HG02642 (cell line): ENCODE measurements around the gene TMEM266.

ENCODE experiments used
- ATAC-seq: cut with Tn5 transposase; IDR thresholded peaks from one replicate; pipeline ENCODE4 v1.9.1; 2021; ENCODE audit warnings: mild to moderate bottlenecking; ENCODE audit not compliant: unreplicated experiment, poor library complexity

TMEM266 gene

GRCh38 chr15:76159282-76159681 lies 99.5 kb downstream of the TMEM266 start:
- ATAC-seq = no peak

- ATAC-seq = no peak
Observed at GRCh38 chr15:76160426-76161152, 100.8 kb downstream of the TMEM266 start.

DNA sequence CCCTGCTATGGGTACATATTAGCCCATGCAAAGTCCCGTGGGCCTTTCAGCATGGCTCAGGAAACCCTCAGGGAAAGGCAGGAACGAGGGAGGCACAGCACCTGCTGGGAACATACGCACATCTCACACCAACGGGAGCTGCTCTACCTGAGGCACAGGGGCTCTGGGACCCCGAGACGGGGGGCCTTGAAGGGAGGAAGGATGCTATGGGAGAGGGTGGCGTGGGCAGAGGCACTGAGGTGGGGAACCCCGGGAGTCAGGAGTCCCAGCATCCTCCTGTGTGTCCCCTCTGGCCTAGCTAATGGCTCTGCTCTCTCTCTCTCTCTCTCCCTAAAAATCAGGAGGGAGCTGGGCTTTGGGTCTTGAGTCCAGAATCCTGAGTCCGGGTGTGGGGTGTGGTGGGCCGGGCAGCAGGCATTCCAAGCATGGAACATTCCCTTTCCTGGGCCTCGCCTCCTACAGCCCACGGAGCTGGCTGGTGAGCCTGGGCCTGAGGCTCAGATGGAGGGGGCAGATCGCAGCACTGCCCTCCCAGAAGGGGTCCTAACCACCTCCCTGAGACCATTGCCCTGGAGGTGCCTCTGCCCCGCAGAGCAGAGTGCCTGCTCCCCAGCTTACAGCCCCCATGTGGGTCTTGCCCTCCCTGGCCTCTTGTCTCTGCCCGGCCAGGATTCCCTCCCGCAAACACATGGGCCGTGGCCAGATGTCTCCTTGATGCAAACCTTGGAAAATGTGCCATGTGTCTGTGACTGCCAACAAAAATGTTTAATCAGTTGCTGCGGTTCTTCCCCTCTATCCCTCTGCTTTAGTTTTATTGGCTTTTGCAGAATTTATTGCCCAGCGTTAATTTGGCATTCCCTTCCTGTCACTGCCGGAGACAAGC lies 101.6 kb downstream of the TMEM266 start:
- no peak for ATAC-seq

- ATAC-seq = no peak
Observed at GRCh38 chr15:76162036-76162398, 102.2 kb downstream of the TMEM266 start.

DNA sequence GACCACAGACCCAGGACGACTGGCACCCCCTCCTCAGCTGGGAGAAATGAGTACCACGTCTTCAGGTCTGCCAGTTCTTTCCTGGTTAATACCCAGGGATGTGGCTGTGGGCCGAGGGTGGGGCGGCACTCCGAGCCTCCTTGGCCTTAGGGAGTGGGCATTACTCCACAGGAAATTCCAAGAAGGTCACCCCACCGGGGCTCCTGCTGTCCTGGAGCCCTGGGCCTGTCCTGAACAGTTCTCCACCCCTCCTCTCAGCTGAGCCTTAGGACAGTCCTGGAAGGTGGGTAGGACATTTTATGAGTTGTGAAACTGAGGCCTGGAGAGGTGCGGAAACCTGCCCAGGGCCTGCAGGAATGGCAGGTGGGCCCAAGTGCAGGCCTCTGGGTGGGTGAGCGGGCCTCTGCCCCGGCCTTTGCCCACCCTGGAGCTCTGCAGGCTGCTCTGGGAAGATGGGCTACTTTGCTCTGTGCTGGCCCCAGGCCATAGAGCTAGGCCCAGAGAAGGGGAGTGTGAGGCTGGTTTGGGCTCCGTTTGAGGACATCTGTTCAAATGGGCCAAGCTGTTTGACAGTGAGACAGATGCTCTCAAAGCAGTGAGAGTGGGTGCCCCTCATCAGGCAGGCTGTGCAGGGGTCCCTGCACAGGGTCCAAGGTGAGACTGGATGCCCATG lies 103.1 kb downstream of the TMEM266 start:
- no peak for ATAC-seq

DNA sequence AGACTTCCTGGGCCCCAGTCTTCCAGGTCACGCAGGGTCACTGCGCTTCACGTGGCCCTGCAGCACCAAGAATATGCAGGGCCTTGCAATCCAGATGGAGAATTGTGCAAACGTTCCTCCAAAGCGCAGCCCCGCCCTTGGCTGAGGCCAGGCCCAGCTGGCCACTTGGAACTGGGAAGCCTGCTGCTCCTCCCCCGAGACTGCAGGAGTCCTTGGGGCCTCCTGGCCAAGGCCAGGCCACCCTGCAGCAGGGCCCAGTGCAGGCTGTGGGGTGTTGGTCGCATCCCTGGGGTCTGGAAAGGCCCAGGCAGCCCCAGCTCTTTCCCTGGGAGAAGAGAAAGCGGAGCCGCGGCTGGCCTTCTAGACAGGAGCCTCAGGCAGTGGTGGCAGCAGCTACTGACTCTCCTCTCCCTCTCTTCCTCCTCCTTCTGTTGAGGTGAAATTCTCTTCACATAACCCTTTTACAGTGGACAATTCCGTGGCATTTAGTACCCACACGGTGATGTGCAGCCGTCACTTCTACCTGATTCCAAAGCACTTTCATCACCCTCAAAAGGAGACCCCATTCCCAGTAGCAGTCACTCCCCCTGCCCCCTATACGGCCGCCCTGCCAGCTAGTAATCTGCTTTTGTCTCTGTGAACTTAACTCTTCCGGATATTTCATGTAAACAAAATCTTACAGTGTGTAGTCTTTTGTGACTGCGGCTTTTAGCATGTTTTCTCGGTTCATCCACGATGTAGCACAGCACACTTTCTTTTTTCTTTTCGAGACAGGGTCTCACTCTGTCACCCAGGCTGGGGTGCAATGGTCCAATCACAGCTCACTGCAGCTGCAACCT lies 103.9 kb downstream of the TMEM266 start:
- ATAC-seq = no peak

- ATAC-seq = no peak
Observed at GRCh38 chr15:76164602-76165001, 104.8 kb downstream of the TMEM266 start.

GRCh38 chr15:76165951-76166350 lies 106.2 kb downstream of the TMEM266 start:
- ATAC-seq = no peak

- ATAC-seq = no peak
Observed at GRCh38 chr15:76168237-76168984, 108.6 kb downstream of the TMEM266 start.

DNA sequence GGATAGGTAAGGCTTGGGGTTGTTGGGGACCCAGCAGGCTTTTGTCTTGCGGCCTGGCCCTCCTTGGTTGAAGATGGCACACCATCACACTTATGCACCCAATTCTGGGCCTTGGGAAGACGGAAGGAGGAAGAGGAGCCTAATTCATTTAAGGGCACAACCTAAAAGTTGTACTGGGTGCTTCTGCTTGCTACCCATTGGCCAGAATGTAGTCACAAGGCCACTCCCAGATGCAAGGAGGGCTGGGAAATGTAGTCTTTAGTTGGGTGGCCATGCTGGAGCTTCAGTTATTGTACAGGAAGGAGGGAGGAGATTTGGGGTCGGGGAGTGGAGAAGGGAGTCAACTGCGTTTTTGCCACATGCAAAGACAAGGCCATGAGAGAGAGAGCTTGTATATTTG lies 109.2 kb downstream of the TMEM266 start:
- no peak for ATAC-seq

- ATAC-seq = no peak
Observed at GRCh38 chr15:76169911-76170800, 110.4 kb downstream of the TMEM266 start.

DNA sequence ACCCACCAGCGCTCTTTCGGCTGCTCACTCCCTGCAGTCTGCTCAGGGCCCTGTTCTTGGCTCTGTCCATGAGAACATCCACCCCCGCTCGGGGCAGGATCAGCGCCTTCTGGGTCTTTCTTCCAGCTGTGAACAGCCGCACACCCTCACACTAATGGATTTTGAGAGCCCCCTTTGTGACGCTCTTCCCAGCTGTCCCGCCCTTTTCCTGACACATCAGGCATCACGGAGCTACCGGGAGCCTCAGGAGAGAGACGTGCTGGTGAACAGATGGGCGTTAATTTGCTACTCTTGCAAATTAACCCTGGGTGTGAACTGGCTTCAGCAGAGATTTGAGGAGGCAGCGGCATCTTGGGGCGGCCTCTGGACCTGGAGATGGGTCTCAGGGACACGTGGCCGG lies 113.0 kb downstream of the TMEM266 start:
- no peak for ATAC-seq

DNA sequence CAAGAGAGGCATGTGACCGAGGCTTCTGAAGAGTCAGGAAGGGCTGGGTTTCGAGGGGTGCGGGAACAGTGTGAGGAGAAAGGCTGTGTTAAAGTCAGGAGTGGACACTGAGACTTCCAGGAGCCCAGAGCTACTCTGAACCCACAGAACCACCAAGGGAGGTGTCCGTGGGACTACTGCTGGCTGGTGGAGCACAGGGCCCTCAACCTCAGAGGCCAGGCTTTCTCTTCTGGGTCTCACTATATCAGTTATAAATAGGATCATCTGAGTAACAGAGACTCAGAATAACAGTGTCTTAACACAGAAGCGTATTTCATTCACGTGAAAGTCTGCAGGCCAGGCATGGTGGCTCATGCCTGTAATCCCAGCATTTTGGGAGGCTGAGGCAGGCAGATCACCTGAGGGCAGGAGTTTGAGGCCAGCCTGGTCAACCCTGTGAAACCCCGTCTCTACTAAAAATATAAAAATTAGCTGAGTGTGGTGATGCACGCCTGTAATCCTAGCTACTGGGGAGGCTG lies 113.6 kb downstream of the TMEM266 start:
- no peak for ATAC-seq

DNA sequence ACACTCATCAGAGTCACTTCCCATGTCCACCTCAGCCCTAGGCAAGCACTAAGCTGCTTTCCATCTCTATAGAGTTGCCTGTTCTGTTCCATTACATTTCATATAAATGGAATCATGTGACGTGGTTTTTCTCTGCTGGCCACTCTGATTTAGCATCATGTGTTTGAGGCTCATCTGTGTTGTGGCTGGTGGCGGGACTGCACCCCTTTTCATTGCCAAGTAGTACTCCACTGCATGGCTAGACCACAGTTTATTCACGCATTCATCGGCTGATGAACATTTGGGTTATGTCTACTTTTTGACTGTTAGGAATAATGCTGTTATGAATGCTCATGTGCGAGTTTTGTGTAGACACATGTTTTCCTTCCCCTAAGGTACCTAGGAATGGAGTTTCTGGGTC lies 114.9 kb downstream of the TMEM266 start:
- ATAC-seq = no peak

GRCh38 chr15:76175442-76175841 lies 115.7 kb downstream of the TMEM266 start:
- ATAC-seq = no peak

- ATAC-seq = no peak
Observed at GRCh38 chr15:76176059-76176458, 116.3 kb downstream of the TMEM266 start.

DNA sequence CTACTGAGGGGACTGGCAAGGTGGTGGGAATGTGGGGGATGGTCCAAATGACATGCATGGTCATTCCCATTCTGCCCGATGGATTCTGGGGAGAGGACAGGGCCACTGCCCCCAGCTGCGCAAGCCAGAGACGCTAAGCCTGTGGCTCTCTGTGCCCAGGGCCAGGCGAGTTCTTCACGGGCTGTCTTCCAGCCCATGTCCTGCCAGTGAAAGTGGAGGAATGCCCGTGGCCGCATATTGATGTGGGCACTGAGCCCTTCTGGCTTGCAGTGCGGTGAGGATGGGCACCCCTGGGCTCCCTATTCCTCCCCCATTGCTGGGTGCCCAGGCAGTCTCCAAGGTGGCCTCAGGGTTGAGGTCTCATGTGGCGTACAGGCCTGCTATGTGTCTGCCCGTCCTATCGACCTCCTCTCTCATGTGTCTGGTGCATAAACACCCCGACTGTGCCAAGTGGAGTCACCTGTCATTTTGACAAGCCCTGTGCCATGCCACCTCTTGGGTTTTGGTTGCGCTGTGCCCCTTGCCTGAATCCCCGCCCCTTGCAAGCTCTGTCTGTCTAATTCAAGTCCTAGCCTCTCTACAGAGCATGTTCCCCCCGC lies 116.8 kb downstream of the TMEM266 start:
- no peak for ATAC-seq

DNA sequence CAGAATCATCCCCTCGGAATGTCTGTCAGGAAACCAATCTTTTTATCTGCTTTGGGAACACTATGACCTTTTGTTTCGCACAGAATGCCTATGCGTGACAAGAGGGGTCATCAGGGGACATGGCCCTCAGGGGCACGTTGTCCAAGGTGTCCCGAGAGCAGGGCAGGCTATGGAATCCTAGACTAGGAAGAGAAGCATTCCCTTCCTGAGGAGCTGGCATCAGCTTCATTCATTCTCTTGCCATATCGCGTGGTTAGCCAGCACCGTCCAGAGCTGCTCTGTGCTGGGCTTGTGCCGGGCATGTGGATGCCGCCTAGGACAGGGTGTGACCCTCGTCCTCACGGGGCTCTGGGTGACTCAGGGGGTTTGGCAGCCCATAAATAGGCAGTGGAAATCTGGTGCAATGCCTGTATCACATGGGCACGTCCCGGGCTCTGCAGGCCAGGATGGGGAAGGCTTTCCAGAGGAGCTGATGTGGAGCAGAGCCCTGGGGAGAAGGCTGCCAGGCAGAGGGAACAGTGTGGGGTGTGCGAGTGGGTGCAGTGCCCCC lies 117.8 kb downstream of the TMEM266 start:
- ATAC-seq = no peak
